ENCODE results near the gene MICAL1. TPM values are rescaled to one million over a fixed set of nuclear protein-coding genes. Genes with fewer than 3 reads are reported as not detected.

MICAL1 gene
- total and polyA plus RNA-seq, 10 of the 15 experiments (the other 5 are each of a cell fraction or from before 2014, with no cell fraction given): 0.32 to 71.6 (median 45.3) TPM

- no peak for TF ChIP-seq SREBF2 (IDR thresholded peaks at IDR 0.05; ENCODE audit: low read length)
- no peak for TF ChIP-seq NR2C2 (IDR thresholded peaks at IDR 0.05; ENCODE audit: borderline replicate concordance, control insufficient read depth, insufficient read length, low read depth)
- peak; percentile 46; the same call in 1 of the 2 replicates for TF ChIP-seq RUNX3 (IDR thresholded peaks at IDR 0.05; ENCODE audit: low read length)
- peak; percentile 26; the same call in 1 of the 2 replicates for TF ChIP-seq NBN (IDR thresholded peaks at IDR 0.05)
- no peak for TF ChIP-seq YBX1 (IDR thresholded peaks at IDR 0.05)
- 0 out of 2 replicates have a peak, but pooled peaks have one; percentile 40 for TF ChIP-seq CBX5 (IDR thresholded peaks at IDR 0.05; ENCODE audit: low read depth)
- peak; percentile 95 for TF ChIP-seq NKRF (conservative IDR thresholded peaks at IDR 0.05)
- peak; percentile 58 for TF ChIP-seq BACH1 (IDR thresholded peaks at IDR 0.05; ENCODE audit: borderline replicate concordance)
- TF ChIP-seq SMARCA5 (IDR thresholded peaks at IDR 0.05): peak; percentile 54; the same call in 1 of the 2 replicates
- peak in 1 of 2 experiments; percentile 75; a peak in 2 of 4 replicates for TF ChIP-seq BHLHE40 (IDR thresholded peaks at IDR 0.05; ENCODE audit: borderline replicate concordance in 1 of 2, low read depth in 2 of 2, low read length in 1 of 2)
- TF ChIP-seq KLF5 (IDR thresholded peaks at IDR 0.05; ENCODE audit: partially characterized antibody): peak; percentile 65
- TF ChIP-seq ZSCAN29 (IDR thresholded peaks at IDR 0.05): 0 out of 2 replicates have a peak, but pooled peaks have one; percentile 42
- TF ChIP-seq DPF2 (IDR thresholded peaks at IDR 0.05): peak; percentile 83
- peak; percentile 86; the same call in 1 of the 2 replicates for TF ChIP-seq LARP7 (IDR thresholded peaks at IDR 0.05)
- no peak for TF ChIP-seq CUX1 (IDR thresholded peaks at IDR 0.05; ENCODE audit: insufficient replicate concordance, low read depth, low read length)
- peak in 1 of 2 experiments; percentile 93; a peak in 2 of 3 replicates for TF ChIP-seq EGR1 (IDR thresholded peaks at IDR 0.05; ENCODE audit: borderline replicate concordance in 1 of 2, low read depth in 2 of 2, low read length in 2 of 2)
- TF ChIP-seq RBBP5 (conservative IDR thresholded peaks at IDR 0.05): no peak
- TF ChIP-seq ESRRA (IDR thresholded peaks at IDR 0.05; ENCODE audit: low read length): 0 out of 2 replicates have a peak, but pooled peaks have one; percentile 30
- TF ChIP-seq NR2F1 (conservative IDR thresholded peaks at IDR 0.05): peak; percentile 97
- 0 out of 2 replicates have a peak, but pooled peaks have one; percentile 26 for TF ChIP-seq IRF4 (IDR thresholded peaks at IDR 0.05; ENCODE audit: low read depth, low read length)
- TF ChIP-seq TCF7 (IDR thresholded peaks at IDR 0.05; ENCODE audit: borderline replicate concordance): no peak
- TF ChIP-seq MLLT1 (IDR thresholded peaks at IDR 0.05): 0 out of 2 replicates have a peak, but pooled peaks have one; percentile 12
Measured at GRCh38 chr6:109440331-109441068, 15.1 kb downstream of the MICAL1 start, which contains the start of the genes PPIL6 and SMPD2 (continued).

Measured in GM12878 (cell line).